ENCODE measurements around the gene HIBCH.
"Not testable (repeated sequence)": the region's sequence is repeated elsewhere in the genome, so short reads cannot be mapped to it uniquely, and the experiment has no call there.

Gene HIBCH

DNA sequence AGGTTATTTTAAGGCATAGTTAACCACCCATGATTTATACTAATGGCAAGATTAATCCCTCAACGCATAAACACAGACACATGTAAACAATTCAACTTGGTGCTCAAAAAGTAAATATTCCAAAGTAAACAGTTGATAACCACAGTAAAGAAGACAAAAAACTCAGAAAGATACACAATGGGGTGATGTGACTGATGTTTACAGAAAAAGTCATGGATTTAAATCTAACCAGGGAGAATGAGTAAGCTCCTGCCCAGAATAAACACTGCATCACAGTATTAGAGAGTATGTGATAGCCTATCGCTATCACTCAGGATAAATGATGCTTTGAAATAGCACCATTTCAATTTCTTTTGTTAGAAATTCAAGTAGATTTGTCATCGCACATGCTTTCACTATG is 49.3 kb downstream of the HIBCH start:
- TF ChIP-seq, protein P1, sequence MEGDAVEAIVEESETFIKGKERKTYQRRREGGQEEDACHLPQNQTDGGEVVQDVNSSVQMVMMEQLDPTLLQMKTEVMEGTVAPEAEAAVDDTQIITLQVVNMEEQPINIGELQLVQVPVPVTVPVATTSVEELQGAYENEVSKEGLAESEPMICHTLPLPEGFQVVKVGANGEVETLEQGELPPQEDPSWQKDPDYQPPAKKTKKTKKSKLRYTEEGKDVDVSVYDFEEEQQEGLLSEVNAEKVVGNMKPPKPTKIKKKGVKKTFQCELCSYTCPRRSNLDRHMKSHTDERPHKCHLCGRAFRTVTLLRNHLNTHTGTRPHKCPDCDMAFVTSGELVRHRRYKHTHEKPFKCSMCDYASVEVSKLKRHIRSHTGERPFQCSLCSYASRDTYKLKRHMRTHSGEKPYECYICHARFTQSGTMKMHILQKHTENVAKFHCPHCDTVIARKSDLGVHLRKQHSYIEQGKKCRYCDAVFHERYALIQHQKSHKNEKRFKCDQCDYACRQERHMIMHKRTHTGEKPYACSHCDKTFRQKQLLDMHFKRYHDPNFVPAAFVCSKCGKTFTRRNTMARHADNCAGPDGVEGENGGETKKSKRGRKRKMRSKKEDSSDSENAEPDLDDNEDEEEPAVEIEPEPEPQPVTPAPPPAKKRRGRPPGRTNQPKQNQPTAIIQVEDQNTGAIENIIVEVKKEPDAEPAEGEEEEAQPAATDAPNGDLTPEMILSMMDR (IDR thresholded peaks at IDR 0.05; ENCODE audit: insufficient read depth, low read depth, low read length, missing control alignments) = no peak
- no peak overlapping the region for H3K4me3 ChIP-seq (ENCODE audit: low read length)
- DNase-seq (ENCODE audit: low read depth) = peak; percentile 12

DNA sequence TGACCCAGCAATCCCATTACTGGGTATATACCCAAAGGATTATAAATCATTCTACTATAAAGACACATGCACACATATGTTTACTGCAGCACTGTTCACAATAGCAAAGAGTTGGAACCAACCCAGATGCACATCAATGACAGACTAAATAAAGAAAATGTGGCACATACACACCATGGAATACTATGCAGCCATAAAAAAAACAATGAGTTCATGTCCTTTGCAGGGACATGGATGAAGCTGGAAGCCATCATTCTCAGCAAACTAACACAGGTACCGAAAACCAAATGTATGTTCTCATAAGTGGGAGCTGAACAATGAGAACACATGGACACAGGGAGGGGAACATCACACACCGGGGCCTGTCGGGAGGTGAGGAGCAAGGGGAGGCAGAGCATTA is 49.9 kb downstream of the HIBCH start:
- not testable (repeated sequence) for DNase-seq (ENCODE audit: low read depth)

DNA sequence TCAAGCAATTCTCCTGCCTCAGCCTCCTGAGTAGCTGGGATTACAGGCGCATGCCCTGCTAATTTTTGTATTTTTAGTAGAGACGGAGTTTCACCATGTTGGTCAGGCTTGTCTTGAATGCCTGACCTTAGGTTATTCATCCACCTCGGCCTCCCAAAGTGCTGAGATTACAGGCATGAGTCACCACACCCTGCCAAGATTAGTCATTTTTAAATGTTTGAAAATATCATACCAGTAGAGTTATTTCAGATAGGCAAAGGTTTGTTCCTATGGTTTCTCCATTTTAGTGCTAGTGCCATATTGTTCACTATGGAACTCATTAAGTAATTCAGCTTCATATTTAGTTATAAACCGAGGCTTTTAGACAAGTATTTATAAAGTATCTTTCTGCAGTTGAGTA is 52.3 kb downstream of the HIBCH start:
- no peak overlapping the region for H3K4me3 ChIP-seq (ENCODE audit: low read length)
- peak; percentile 76 for DNase-seq (ENCODE audit: low read depth)
- TF ChIP-seq, protein P1 (IDR thresholded peaks at IDR 0.05; ENCODE audit: insufficient read depth, low read depth, low read length, missing control alignments) = no peak

More for the DNA sequence above, 49.9 kb downstream of the HIBCH start:
- not testable (repeated sequence) for H3K4me3 ChIP-seq (ENCODE audit: low read length)

DNA sequence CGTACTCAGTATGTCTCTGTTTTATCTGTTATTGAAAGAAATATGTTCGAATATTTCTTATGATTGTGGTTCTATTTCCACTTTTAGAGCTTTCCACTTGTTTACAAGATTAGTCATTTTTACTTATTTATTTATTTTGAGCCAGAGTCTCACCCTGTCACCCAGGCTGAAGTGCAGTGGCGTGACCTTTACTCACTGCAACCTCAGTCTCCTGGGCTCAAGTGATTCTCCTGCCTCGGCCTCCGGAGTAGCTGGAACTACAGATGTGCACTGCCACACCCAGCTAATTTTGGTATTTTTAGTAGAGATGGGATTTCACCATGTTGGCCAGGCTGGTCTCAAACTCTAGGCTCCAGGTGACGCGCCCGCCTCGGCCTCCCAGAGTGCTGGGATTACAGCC is 53.3 kb downstream of the HIBCH start:
- TF ChIP-seq, protein P1 (IDR thresholded peaks at IDR 0.05; ENCODE audit: insufficient read depth, low read depth, low read length, missing control alignments) = no peak
- no peak overlapping the region for H3K4me3 ChIP-seq (ENCODE audit: low read length)
- no peak for DNase-seq (ENCODE audit: low read depth)

DNA sequence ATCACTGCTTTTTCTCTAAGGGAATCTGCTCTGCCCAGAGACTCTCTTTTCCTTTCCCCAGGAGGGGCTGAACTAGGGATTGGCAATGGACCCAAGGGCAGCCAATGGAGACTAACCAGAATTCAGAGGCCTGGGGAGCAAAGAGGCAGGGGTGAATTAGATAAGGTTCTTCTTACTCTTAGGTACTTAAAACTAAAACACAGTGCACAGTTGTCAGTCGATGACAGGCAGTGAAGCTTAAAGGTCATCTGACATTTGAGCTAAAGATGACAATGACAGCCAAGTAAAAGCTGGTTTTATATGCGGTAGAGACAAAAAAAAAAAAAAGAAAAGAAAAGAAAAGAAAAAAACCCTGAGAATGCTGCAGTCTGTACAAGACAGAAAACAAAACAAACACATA is 57.8 kb downstream of the HIBCH start:
- no peak overlapping the region for H3K4me3 ChIP-seq (ENCODE audit: low read length)
- TF ChIP-seq, protein P1 (IDR thresholded peaks at IDR 0.05; ENCODE audit: insufficient read depth, low read depth, low read length, missing control alignments) = no peak
- DNase-seq (ENCODE audit: low read depth) = no peak

DNA sequence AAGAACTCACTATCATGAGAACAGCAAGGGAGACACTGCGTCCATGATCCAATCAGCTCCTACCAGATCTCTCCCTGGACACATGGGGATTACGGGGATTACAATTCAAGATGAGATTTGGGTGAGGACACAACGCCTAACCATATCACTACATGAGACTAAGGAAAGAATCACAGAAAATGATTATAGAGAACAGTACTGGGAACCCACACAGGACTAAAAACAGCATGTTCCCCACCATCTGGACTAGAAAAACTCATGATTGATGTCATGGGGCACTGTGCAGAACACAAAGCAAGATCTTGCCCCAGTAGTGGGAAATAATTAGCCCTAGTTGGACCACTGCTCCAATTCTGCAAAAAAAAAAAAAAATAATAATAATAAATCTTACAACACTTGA is 63.5 kb downstream of the HIBCH start:
- DNase-seq (ENCODE audit: low read depth) = no peak
- H3K4me3 ChIP-seq (ENCODE audit: low read length) = no peak overlapping the region
- TF ChIP-seq, protein P1 (IDR thresholded peaks at IDR 0.05; ENCODE audit: insufficient read depth, low read depth, low read length, missing control alignments) = no peak

DNA sequence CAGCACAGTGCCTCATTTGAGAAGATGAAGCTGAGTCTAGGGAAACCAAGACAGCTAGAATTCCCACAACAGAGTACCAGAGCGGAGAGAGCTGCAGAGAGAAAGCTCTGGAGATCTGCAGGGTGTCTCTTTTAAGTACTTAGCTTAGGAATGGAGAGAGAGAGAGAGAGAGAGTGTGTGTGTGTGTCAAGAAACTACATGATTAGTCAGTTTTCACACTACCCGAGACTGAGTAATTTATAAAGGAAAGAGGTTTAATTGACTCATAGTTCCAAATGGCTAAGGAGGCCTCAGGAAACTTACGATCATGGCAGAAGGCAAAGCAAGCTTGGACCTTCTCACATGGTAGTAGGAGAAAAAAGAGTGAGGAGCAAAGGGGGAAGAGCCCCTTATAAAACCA is 64.0 kb downstream of the HIBCH start:
- TF ChIP-seq, protein P1 (IDR thresholded peaks at IDR 0.05; ENCODE audit: insufficient read depth, low read depth, low read length, missing control alignments) = no peak
- DNase-seq (ENCODE audit: low read depth) = peak; percentile 65
- no peak overlapping the region for H3K4me3 ChIP-seq (ENCODE audit: low read length)

All from epithelial cell of esophagus (primary cell).